Liver (tissue), 9 donors: ENCODE measurements around the gene ITPKB. TPM values are rescaled to one million over a fixed set of nuclear protein-coding genes. Genes with fewer than 3 reads are reported as not detected.

ENCODE experiments used
- DNase-seq: peaks from one replicate; pipeline ENCODE4 v3.0.0-alpha.2; 2017; ENCODE audit warnings: low spot score
- H3K27ac ChIP-seq, 2 donors: one replicate each; pipeline ENCODE4 v1.7.0; 2013; ENCODE audit warnings: inconsistent platforms in 2 of 2, low read length in 2 of 2, control low read depth in 1 of 2, low read depth in 1 of 2, mild to moderate bottlenecking in 1 of 2
- H3K27me3 ChIP-seq, 4 donors: one replicate each; pipeline versions ENCODE4 v1.6.1 to v1.7.0; 2013; ENCODE audit warnings: low read length in 3 of 4, inconsistent platforms in 1 of 4, mild to moderate bottlenecking in 1 of 4, moderate library complexity in 1 of 4; ENCODE audit not compliant: control insufficient read depth in 4 of 4, insufficient read depth in 4 of 4
- H3K36me3 ChIP-seq, 4 donors: one replicate each; pipeline versions ENCODE4 v1.6.1 to v1.7.0; 2013; ENCODE audit warnings: low read length in 3 of 4, mild to moderate bottlenecking in 3 of 4, low read depth in 1 of 4, moderate library complexity in 1 of 4; ENCODE audit not compliant: control insufficient read depth in 4 of 4, insufficient read depth in 3 of 4
- H3K4me1 ChIP-seq, 4 donors: one replicate each; pipeline versions ENCODE4 v1.6.1 to v1.7.0; 2013; ENCODE audit warnings: low read length in 3 of 4, mild to moderate bottlenecking in 3 of 4, moderate library complexity in 1 of 4; ENCODE audit not compliant: control insufficient read depth in 4 of 4, insufficient read depth in 4 of 4
- H3K4me3 ChIP-seq, 3 donors: one replicate each; pipeline versions ENCODE4 v1.6.1 to v1.7.0; 2013; ENCODE audit warnings: low read length in 3 of 3, control low read depth in 1 of 3, low read depth in 1 of 3, mild to moderate bottlenecking in 1 of 3
- H3K9ac ChIP-seq, 2 donors: one replicate each; pipeline ENCODE4 v1.7.0; 2013; ENCODE audit warnings: low read length in 2 of 2, mild to moderate bottlenecking in 2 of 2, moderate library complexity in 2 of 2, control low read depth in 1 of 2, low read depth in 1 of 2
- H3K9me3 ChIP-seq, 4 donors: one replicate each; pipeline versions ENCODE4 v1.6.1 to v1.7.0; 2013; ENCODE audit warnings: low read length in 3 of 4; ENCODE audit not compliant: control insufficient read depth in 4 of 4
- ATF3 ChIP-seq: IDR thresholded peaks from 2 replicates; pipeline ENCODE4 v1.6.1; 2016; ENCODE audit warnings: antibody characterized with exemption
- EGR1 ChIP-seq, 2 donors: IDR thresholded peaks; 2 replicates each; pipeline ENCODE4 v1.6.1; 2016 to 2018; ENCODE audit warnings: antibody characterized with exemption in 2 of 2, low read depth in 2 of 2
- FOXA2 ChIP-seq: IDR thresholded peaks from 2 replicates; pipeline ENCODE4 v1.6.1; 2016; ENCODE audit warnings: antibody characterized with exemption
- HNF4A ChIP-seq, 2 donors: conservative IDR thresholded peaks; 2 replicates each; pipeline ENCODE4 v1.6.1; 2016; ENCODE audit warnings: antibody characterized with exemption in 2 of 2, mild to moderate bottlenecking in 2 of 2
- HNF4G ChIP-seq: IDR thresholded peaks from 2 replicates; pipeline ENCODE4 v1.6.1; 2016; ENCODE audit warnings: antibody characterized with exemption
- MAX ChIP-seq: IDR thresholded peaks from 2 replicates; pipeline ENCODE4 v1.6.1; 2016; ENCODE audit warnings: antibody characterized with exemption
- NR2F2 ChIP-seq: IDR thresholded peaks from 2 replicates; pipeline ENCODE4 v1.6.1; 2016; ENCODE audit warnings: antibody characterized with exemption
- RAD21 ChIP-seq, 2 donors: IDR thresholded peaks; 2 replicates each; pipeline ENCODE4 v1.6.1; 2016; ENCODE audit warnings: antibody characterized with exemption in 2 of 2, mild to moderate bottlenecking in 2 of 2
- REST ChIP-seq: IDR thresholded peaks from 2 replicates; pipeline ENCODE4 v1.6.1; 2016; ENCODE audit warnings: antibody characterized with exemption, mild to moderate bottlenecking
- RXRA ChIP-seq, 2 donors: IDR thresholded peaks; 2 replicates each; pipeline ENCODE4 v1.6.1; 2017 to 2018; ENCODE audit warnings: antibody characterized with exemption in 2 of 2, mild to moderate bottlenecking in 1 of 2
- TAF1 ChIP-seq: conservative IDR thresholded peaks from 2 replicates; pipeline ENCODE4 v1.6.1; 2016; ENCODE audit warnings: antibody characterized with exemption, mild to moderate bottlenecking
- YY1 ChIP-seq: IDR thresholded peaks from 2 replicates; pipeline ENCODE4 v1.6.1; 2016; ENCODE audit warnings: antibody characterized with exemption, mild to moderate bottlenecking
- ZBTB33 ChIP-seq: IDR thresholded peaks from 2 replicates; pipeline ENCODE4 v1.6.1; 2016; ENCODE audit warnings: antibody characterized with exemption
- WGBS: extraction: QIAGEN DNeasy Blood & Tissue Kit; methylation state at CpG from one replicate; pipeline ENCODE4 v1.1.7; 2013; 5-methylcytosine and 5-hydroxymethylcytosine counted together
- polyA plus RNA-seq, 2 donors: library from polyadenylated mRNA; stranded (reverse) in 1 of 2; unstranded in 1 of 2; fragments of 200-250 nt in 1 of 2; fragments of >200 nt in 1 of 2; fragmentation: Nextera tagmentation in 1 of 2; extraction: Ambion mirVana in 1 of 2; gene quantifications; one replicate each; pipeline versions ENCODE4 v1.2.1 to v1.2.3, GENCODE V29; 2013 to 2015
- total RNA-seq, 2 donors: library from RNA; depleted of rRNA; stranded (reverse); fragments of >200 nt; gene quantifications; one replicate each; pipeline ENCODE4 v1.2.3, GENCODE V29; 2014
- donor health status: healthy.
- donor health status: healthy.
- donor health status: healthy.
- donor health status: healthy.
- donor health status: healthy.

ITPKB gene
- total and polyA plus RNA-seq, 4 donors, result 0.61 to 5.8 (median 3.7) TPM

- Histone ChIP-seq H3K27me3 (no peaks in the 10 kb centered on the region), H3K4me3 (no peak overlapping the region), H3K27ac (no peak overlapping the region), H3K4me1 (peaks cover 0 to 13% (median 6%) of the 10 kb centered on the region in 4 donors), H3K9me3 (no peaks in the 10 kb centered on the region), H3K9ac (no peak overlapping the region), H3K36me3 (no peaks in the 10 kb centered on the region)
- DNase-seq, result no peak
- TF ChIP-seq TAF1, result no peak
- no peak for TF ChIP-seq ATF3
- no peak for TF ChIP-seq HNF4A (conservative IDR thresholded peaks at IDR 0.05)
- TF ChIP-seq HNF4G, result no peak
- WGBS, result 77% methylated on average over 5 of the region's 5 CpGs
Observed at GRCh38 chr1:226697151-226697928, 41.7 kb downstream of the ITPKB start.

GRCh38 chr1:226696547-226696946 is 42.5 kb downstream of the ITPKB start:
- Histone ChIP-seq H3K27me3 (no peaks in the 10 kb centered on the region), H3K4me1 (peaks cover 0 to 13% (median 6%) of the 10 kb centered on the region in 4 donors), H3K9ac (no peak overlapping the region), H3K36me3 (no peaks in the 10 kb centered on the region), H3K9me3 (no peaks in the 10 kb centered on the region), H3K27ac (no peak overlapping the region), H3K4me3 (no peak overlapping the region)
- TF ChIP-seq RXRA (IDR thresholded peaks at IDR 0.05), result no peak
- no peak for TF ChIP-seq NR2F2
- no peak for TF ChIP-seq EGR1 (IDR thresholded peaks at IDR 0.05; ENCODE audit: low read depth in 2 of 2)
- TF ChIP-seq FOXA2, result no peak
- no peak for TF ChIP-seq HNF4G
- TF ChIP-seq YY1, result no peak
- TF ChIP-seq MAX, result no peak
- no peak for TF ChIP-seq RAD21 (IDR thresholded peaks at IDR 0.05)
- TF ChIP-seq ZBTB33, result no peak
- no peak for TF ChIP-seq REST
- TF ChIP-seq ATF3, result no peak
- TF ChIP-seq HNF4A (conservative IDR thresholded peaks at IDR 0.05), result no peak
- WGBS, result 96% methylated on average over 7 of the region's 7 CpGs
- DNase-seq, result no peak
